OCI-LY7 (cell line): Measurements from ENCODE around the gene RNU7-1.

ENCODE experiments used
- CTCF ChIP-seq: fragments of 200-600 bp; sonication (generic); conservative IDR thresholded peaks from 2 replicates; pipeline ENCODE4 v1.5.1; 2014; ENCODE audit warnings: mild to moderate bottlenecking, antibody characterized with exemption, low read length, moderate library complexity, mixed read lengths
- EZH2phosphoT487 ChIP-seq: fragments of 200-600 bp; sonication (generic); IDR thresholded peaks from 2 replicates; pipeline ENCODE4 v1.6.1; 2018; ENCODE audit warnings: low read depth, borderline replicate concordance, mild to moderate bottlenecking, mixed run types, antibody characterized with exemption, low read length, moderate library complexity, mixed read lengths

DNA sequence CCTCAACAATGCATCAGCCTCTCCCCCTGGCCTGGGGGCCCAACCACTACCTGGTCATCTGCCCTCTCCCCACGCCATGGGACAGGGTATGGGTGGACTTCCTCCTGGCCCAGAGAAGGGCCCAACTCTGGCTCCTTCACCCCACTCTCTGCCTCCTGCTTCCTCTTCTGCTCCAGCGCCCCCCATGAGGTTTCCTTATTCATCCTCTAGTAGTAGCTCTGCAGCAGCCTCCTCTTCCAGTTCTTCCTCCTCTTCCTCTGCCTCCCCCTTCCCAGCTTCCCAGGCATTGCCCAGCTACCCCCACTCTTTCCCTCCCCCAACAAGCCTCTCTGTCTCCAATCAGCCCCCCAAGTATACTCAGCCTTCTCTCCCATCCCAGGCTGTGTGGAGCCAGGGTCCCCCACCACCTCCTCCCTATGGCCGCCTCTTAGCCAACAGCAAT is 7.4 kb upstream of the RNU7-1 start:
- TF ChIP-seq CTCF (no peak), EZH2phosphoT487 (no peak)
